HG02938 (cell line): Measurements from ENCODE around the gene OPCML.

Experiments
- ATAC-seq: cut with Tn5 transposase; IDR thresholded peaks from one replicate; pipeline ENCODE4 v1.9.1; 2021; ENCODE audit warnings: mild to moderate bottlenecking, moderate library complexity; ENCODE audit not compliant: unreplicated experiment

The OPCML gene

GRCh38 chr11:133504906-133505305 lies 27.4 kb downstream of the OPCML start:
- ATAC-seq: no peak

GRCh38 chr11:133503776-133504175 lies 28.5 kb downstream of the OPCML start:
- no peak for ATAC-seq

GRCh38 chr11:133503236-133503635 lies 29.1 kb downstream of the OPCML start:
- ATAC-seq: no peak

- ATAC-seq: no peak
Measured at GRCh38 chr11:133501643-133502539, 30.4 kb downstream of the OPCML start.

GRCh38 chr11:133500936-133501335 lies 31.4 kb downstream of the OPCML start:
- no peak for ATAC-seq

- no peak for ATAC-seq
Measured at GRCh38 chr11:133500435-133500834, 31.9 kb downstream of the OPCML start.

GRCh38 chr11:133498969-133499368 lies 33.3 kb downstream of the OPCML start:
- ATAC-seq: no peak

DNA sequence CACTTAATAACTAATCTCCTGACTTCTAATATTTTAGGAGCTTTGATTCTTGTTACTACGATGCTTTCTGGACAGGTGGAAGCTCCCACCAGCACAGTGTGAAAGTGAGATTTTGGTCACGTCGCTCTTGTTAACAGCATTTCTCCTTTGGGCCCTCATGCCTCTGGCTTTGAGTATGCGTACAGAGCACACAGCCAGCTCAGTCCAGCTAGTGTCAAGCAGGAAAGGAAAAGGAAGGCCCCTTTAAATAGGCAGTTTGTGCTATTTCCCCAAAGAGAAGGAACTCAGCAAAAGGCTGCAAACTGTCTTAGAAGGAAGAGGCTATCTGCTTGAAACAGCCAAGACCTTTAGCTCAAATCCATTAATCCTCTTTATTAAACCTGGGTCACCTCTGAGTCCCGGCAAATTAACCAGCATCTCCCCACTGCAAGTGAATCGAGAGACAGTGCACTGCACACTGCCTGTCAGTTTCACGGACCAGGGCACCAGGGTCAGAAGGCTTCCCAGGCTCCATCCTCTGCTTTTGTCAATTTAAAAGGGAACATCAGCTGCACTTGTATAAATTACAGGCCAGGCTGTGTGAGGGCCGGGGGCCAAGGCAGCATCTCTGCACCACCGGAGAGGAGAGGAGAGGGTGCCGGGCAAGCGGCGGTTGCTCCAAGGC lies 34.7 kb downstream of the OPCML start:
- ATAC-seq: no peak

- no peak for ATAC-seq
Measured at GRCh38 chr11:133492895-133493294, 39.4 kb downstream of the OPCML start.

DNA sequence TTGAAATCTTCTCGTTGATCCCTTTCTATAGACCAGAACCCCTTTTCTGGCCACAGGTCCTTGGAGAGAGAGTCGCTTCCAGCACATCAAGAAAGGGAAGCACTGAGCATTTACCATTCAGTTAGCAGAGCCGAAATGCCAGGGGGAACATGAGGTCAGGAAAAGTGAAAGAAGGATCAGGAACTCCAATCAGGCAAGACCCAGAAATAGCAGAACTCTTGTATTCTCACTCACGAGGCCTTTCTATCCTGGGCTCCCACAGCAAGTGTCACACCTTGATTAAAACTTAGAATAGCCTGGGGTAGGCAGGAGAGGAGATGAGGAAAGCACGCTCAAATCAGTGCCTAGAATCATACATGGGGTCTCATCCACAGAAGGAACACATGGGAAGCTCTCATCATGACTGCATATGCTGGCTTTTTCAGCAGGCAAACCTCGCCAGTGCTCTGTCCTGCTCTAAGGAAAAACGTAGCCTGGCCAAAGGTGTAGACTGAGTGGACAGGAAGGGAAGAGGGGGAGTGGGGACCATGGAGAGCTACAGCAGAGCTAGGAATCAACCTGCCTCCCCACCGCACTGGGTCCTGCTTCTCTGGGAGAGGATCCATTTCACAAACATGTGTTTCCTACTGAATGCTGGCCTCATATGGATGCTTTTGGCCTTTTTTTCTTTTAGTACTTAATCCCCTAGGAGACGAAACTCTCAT lies 40.5 kb downstream of the OPCML start:
- ATAC-seq: no peak

GRCh38 chr11:133480722-133481121 lies 51.6 kb downstream of the OPCML start:
- ATAC-seq: no peak

GRCh38 chr11:133479209-133479608 lies 53.1 kb downstream of the OPCML start:
- no peak for ATAC-seq

GRCh38 chr11:133477251-133477625 lies 55.1 kb downstream of the OPCML start:
- no peak for ATAC-seq

DNA sequence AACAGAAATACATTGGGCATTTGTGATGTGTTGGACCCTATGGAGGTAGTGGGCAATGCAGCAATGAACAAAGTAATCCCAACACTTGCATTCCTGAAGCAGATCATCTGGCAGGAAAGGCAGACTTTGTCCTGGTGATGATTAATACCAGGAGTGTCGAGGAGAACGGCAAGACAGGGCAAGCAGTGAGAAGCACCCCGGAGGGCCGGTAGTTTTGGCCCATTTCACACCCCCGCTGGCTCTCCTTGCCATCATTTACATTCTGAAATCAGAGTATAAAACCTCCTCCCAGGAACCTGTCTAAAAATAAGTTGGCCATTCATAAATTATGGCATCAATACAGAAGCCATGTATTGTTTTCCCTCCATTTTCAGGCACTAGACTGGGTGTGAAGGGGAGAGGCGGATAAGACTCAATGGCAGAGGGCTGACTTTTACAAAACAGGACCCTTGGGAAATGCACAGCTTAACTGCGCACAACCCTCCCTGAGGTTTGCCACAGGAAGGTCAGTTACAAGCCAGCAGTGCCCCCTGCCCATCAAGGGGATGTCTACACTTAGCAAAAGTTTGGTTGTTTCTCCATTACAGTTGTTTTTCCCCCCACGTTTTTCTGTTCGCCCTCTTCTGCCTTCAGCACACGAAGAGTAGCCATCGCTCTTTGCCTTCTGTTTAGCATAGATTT lies 55.6 kb downstream of the OPCML start:
- no peak for ATAC-seq

GRCh38 chr11:133474461-133474860 lies 57.8 kb downstream of the OPCML start:
- no peak for ATAC-seq

GRCh38 chr11:133467686-133468085 lies 64.6 kb downstream of the OPCML start:
- no peak for ATAC-seq

DNA sequence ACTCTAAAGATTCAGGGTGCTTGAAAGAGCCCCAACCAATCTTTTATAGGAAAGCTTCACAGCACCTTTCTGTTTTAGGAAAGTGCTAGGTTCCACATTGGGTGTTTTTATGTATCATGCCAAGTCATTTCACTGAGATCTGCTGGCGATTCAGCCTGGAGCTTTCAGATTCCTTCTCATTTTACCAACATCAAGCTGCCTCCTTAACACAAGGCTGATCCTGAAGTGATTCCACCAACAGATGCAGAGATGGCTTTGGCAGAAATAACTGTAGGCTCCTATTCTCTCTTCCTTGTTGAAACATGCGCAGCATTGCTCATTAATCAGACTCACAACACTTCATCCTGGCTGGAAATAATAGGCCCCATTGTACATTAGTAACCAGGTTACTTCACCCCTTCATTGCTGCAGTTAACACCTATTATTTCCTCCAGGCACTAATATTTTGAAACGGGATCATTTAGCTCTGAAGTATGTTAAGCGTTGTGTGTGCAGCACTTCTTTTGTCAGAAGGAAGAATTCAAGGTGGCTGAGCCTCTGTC lies 89.0 kb downstream of the OPCML start:
- ATAC-seq: no peak

- no peak for ATAC-seq
Measured at GRCh38 chr11:133441964-133442660, 90.2 kb downstream of the OPCML start.

- ATAC-seq: no peak
Measured at GRCh38 chr11:133425992-133426391, 106.3 kb downstream of the OPCML start.

GRCh38 chr11:133425245-133425644 lies 107.1 kb downstream of the OPCML start:
- ATAC-seq: no peak
